ENCODE results near the gene ADD2. TPM values are rescaled to one million over a fixed set of nuclear protein-coding genes. Genes with fewer than 3 reads are reported as not detected.

Gene ADD2
- total and polyA plus RNA-seq, 2 donors (not counting 1 experiment from before 2014, with no cell fraction given) = 15.9 to 21.7 TPM

DNA sequence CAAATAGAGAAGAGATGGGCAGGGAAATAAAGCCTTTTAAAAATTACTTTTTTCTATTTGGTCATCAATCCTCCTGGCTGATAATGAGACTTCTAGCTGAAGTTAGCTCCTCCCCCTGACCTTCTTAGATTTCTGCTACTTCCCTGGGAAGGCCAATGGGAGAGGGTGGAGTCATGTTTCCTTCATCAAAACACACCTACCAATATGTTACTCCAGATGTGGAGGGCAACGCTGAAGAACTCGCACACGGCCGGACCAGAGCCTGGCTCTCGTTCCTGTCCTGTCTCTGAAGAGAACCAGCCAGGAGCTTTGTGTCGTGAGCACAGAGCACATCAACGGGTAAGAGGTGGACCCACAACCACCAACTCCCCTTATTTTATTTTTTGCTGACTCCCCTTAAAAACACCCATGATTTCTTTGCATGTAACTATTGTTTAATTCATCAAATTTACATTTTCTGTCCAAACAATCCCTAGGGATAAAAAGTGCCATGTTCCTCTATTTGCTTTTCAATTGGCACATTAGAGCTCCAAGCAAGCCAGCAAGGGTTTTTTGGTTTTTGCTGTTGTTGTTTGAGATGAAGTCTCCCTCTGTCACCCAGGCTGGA lies 94.9 kb downstream of the ADD2 start:
- ATAC-seq (ENCODE audit: low read depth) = no peak
- 85% methylated on average over 7 of the region's 7 CpGs for WGBS (ENCODE audit: insufficient coverage)

DNA sequence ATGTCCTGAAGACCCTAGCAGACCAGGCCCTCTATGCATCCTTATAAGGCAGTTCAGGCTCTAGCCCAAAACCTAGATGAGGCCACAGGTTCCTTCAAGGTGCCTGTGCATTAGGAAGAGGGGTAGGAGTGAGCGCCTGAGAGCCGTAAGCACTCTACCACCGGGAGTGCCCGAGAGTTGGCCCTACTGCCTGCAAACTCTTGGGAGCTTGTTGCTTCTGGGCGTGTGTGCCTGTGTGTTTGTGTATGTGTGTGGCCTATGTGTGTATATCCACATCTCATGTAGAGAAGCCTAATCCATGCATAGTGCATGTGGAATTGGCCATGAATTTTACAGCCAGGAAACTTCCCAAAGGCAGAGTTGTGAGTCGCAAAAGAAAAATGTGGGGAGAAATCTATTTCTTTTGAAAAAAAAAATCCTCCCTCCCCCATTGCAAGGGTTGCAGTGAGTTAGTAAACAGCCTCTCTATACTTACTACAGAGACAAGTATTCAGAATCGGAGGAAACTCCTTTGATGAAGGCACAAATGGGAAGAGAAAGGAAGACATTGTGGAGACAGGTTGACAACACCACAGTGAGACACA lies 96.8 kb downstream of the ADD2 start:
- DNase-seq = no peak
- ATAC-seq (ENCODE audit: low read depth) = no peak
- Mint-ChIP-seq H3K27me3 (no peaks in the 10 kb centered on the region), H3K4me3 (no peak overlapping the region), H3K4me1 (no peaks in the 10 kb centered on the region), H3K27ac (no peak overlapping the region), H3K9me3 (ENCODE audit: insufficient read depth) (no peaks in the 10 kb centered on the region)
- TF ChIP-seq, protein P1, sequence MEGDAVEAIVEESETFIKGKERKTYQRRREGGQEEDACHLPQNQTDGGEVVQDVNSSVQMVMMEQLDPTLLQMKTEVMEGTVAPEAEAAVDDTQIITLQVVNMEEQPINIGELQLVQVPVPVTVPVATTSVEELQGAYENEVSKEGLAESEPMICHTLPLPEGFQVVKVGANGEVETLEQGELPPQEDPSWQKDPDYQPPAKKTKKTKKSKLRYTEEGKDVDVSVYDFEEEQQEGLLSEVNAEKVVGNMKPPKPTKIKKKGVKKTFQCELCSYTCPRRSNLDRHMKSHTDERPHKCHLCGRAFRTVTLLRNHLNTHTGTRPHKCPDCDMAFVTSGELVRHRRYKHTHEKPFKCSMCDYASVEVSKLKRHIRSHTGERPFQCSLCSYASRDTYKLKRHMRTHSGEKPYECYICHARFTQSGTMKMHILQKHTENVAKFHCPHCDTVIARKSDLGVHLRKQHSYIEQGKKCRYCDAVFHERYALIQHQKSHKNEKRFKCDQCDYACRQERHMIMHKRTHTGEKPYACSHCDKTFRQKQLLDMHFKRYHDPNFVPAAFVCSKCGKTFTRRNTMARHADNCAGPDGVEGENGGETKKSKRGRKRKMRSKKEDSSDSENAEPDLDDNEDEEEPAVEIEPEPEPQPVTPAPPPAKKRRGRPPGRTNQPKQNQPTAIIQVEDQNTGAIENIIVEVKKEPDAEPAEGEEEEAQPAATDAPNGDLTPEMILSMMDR (IDR thresholded peaks at IDR 0.05) = no peak
- TF ChIP-seq EZH2 (IDR thresholded peaks at IDR 0.05; ENCODE audit: borderline replicate concordance, insufficient read depth, low read depth, low read length, poor library complexity, severe bottlenecking) = no peak
- ChIA-PET CTCF (no interaction called here), POLR2A (no interaction called here)
- H4K20me1 ChIP-seq (ENCODE audit: control insufficient read depth, insufficient read depth, low read length, poor library complexity, severe bottlenecking) = no peaks in the 10 kb centered on the region
- H3K27me3 ChIP-seq (replicated peaks in 1 of 4; ENCODE audit: control extremely low read depth in 1 of 4, control insufficient read depth in 3 of 4, insufficient read depth in 4 of 4, low read length in 3 of 4) = no peaks in the 10 kb centered on the region
- H3K9ac ChIP-seq (ENCODE audit: low read length) = no peak overlapping the region
- H3K4me1 ChIP-seq (ENCODE audit: control insufficient read depth in 2 of 2, insufficient read depth in 2 of 2, low read length in 2 of 2) = no peaks in the 10 kb centered on the region
- peaks cover 0 to 28% of the 10 kb centered on the region in 2 experiments for H3K36me3 ChIP-seq (replicated peaks in 1 of 2; ENCODE audit: control extremely low read depth in 1 of 2, control insufficient read depth in 1 of 2, extremely low read depth in 1 of 2, insufficient read depth in 2 of 2, low read length in 1 of 2)
- no peaks in the 10 kb centered on the region for H3K79me2 ChIP-seq (ENCODE audit: control insufficient read depth, insufficient read depth, low read length)
- H2AFZ ChIP-seq (ENCODE audit: insufficient read depth, low read depth, low read length, poor library complexity, severe bottlenecking) = no peak overlapping the region
- no peaks in the 10 kb centered on the region for H3K9me3 ChIP-seq (ENCODE audit: control extremely low read depth in 1 of 3, control insufficient read depth in 2 of 3, insufficient read depth in 1 of 3, low read length in 2 of 3)
- intact Hi-C loops (cut with micrococcal nuclease) = no loop called here
- no peak overlapping the region for H3K4me3 ChIP-seq (ENCODE audit: control extremely low read depth in 1 of 5, extremely low read depth in 1 of 5, insufficient read depth in 1 of 5, low read depth in 2 of 5, low read length in 4 of 5)
- 91% methylated on average over 4 of the region's 7 CpGs for WGBS (ENCODE audit: insufficient coverage)
- no peak overlapping the region for H3K27ac ChIP-seq (ENCODE audit: low read length in 2 of 2)
- H3K4me2 ChIP-seq (replicated peaks; ENCODE audit: low read depth, low read length, poor library complexity, severe bottlenecking) = no peak overlapping the region

More for the DNA sequence above, 94.9 kb downstream of the ADD2 start:
- POLR2A ChIA-PET = no interaction called here
- H3K4me3 ChIP-seq (ENCODE audit: control extremely low read depth in 1 of 5, extremely low read depth in 1 of 5, insufficient read depth in 1 of 5, low read depth in 2 of 5, low read length in 4 of 5) = no peak overlapping the region
- H2AFZ ChIP-seq (ENCODE audit: insufficient read depth, low read depth, low read length, poor library complexity, severe bottlenecking) = no peak overlapping the region
- CTCF ChIA-PET = no interaction called here
- Mint-ChIP-seq H3K27ac (no peak overlapping the region), H3K9me3 (ENCODE audit: insufficient read depth) (no peaks in the 10 kb centered on the region), H3K4me1 (no peaks in the 10 kb centered on the region), H3K4me3 (no peak overlapping the region), H3K27me3 (no peaks in the 10 kb centered on the region)
- no peaks in the 10 kb centered on the region for H3K9me3 ChIP-seq (ENCODE audit: control extremely low read depth in 1 of 3, control insufficient read depth in 2 of 3, insufficient read depth in 1 of 3, low read length in 2 of 3)
- H3K9ac ChIP-seq (ENCODE audit: low read length) = no peak overlapping the region
- no peaks in the 10 kb centered on the region for H3K27me3 ChIP-seq (replicated peaks in 1 of 4; ENCODE audit: control extremely low read depth in 1 of 4, control insufficient read depth in 3 of 4, insufficient read depth in 4 of 4, low read length in 3 of 4)
- H3K36me3 ChIP-seq (replicated peaks in 1 of 2; ENCODE audit: control extremely low read depth in 1 of 2, control insufficient read depth in 1 of 2, extremely low read depth in 1 of 2, insufficient read depth in 2 of 2, low read length in 1 of 2) = peaks cover 0 to 46% of the 10 kb centered on the region in 2 experiments
- no peak for TF ChIP-seq EZH2 (IDR thresholded peaks at IDR 0.05; ENCODE audit: borderline replicate concordance, insufficient read depth, low read depth, low read length, poor library complexity, severe bottlenecking)
- TF ChIP-seq, protein P1 (IDR thresholded peaks at IDR 0.05) = no peak
- intact Hi-C loops (cut with micrococcal nuclease) = no loop called here
- no peaks in the 10 kb centered on the region for H4K20me1 ChIP-seq (ENCODE audit: control insufficient read depth, insufficient read depth, low read length, poor library complexity, severe bottlenecking)
- H3K79me2 ChIP-seq (ENCODE audit: control insufficient read depth, insufficient read depth, low read length) = no peaks in the 10 kb centered on the region
- no peak overlapping the region for H3K4me2 ChIP-seq (replicated peaks; ENCODE audit: low read depth, low read length, poor library complexity, severe bottlenecking)
- DNase-seq = no peak
- H3K27ac ChIP-seq (ENCODE audit: low read length in 2 of 2) = no peak overlapping the region
- H3K4me1 ChIP-seq (ENCODE audit: control insufficient read depth in 2 of 2, insufficient read depth in 2 of 2, low read length in 2 of 2) = no peaks in the 10 kb centered on the region

All from B cell (primary cell).